ENCODE results near the gene PRDM1. TPM values are rescaled to one million over a fixed set of nuclear protein-coding genes. Genes with fewer than 3 reads are reported as not detected.
A peak's percentile ranks its signal among the peaks of the same experiment; 100 is the strongest.

The PRDM1 gene
- total RNA-seq, 1 experiment from 2014 or later, result 0.84 TPM

GRCh38 chr6:106120006-106120405, 33.9 kb downstream of the PRDM1 start:
- no peaks in the 10 kb centered on the region for H3K9me3 ChIP-seq (replicated peaks)
- no peak overlapping the region for H3K4me3 ChIP-seq
- no peaks in the 10 kb centered on the region for H3K36me3 ChIP-seq
- H3K27me3 ChIP-seq (replicated peaks), result no peaks in the 10 kb centered on the region
- peaks cover 25% of the 10 kb centered on the region for H3K4me1 ChIP-seq (replicated peaks)
- peak overlapping the region; percentile 70 for H3K27ac ChIP-seq
- peak in 1 of 2 experiments; percentile 33 for DNase-seq (ENCODE audit: low read depth in 1 of 2, low spot score in 2 of 2)

DNA sequence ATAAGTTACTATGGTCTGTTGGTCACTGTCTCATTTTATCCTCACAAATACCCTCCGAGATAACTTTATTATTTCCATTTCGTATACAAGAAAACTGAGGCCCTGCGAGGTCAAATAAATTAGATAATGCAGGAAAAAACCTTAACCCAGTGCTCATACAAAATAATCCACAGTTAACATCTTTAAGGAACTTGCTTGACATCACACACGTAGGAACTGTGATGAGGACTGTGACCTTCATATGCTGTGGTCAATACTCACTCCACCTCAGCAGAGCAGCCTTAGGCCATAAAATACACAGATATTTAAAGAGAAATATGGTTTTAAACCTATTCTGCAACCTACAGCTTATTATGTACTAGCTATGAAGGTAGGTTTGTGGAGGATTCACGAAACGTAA, 34.3 kb downstream of the PRDM1 start:
- Histone ChIP-seq H3K27me3 (replicated peaks) (no peaks in the 10 kb centered on the region), H3K36me3 (no peaks in the 10 kb centered on the region), H3K9me3 (replicated peaks) (no peaks in the 10 kb centered on the region), H3K4me3 (no peak overlapping the region), H3K27ac (peak overlapping the region; percentile 70), H3K4me1 (replicated peaks) (peaks cover 25% of the 10 kb centered on the region)
- DNase-seq (ENCODE audit: low read depth in 1 of 2, low spot score in 2 of 2), result no peak

DNA sequence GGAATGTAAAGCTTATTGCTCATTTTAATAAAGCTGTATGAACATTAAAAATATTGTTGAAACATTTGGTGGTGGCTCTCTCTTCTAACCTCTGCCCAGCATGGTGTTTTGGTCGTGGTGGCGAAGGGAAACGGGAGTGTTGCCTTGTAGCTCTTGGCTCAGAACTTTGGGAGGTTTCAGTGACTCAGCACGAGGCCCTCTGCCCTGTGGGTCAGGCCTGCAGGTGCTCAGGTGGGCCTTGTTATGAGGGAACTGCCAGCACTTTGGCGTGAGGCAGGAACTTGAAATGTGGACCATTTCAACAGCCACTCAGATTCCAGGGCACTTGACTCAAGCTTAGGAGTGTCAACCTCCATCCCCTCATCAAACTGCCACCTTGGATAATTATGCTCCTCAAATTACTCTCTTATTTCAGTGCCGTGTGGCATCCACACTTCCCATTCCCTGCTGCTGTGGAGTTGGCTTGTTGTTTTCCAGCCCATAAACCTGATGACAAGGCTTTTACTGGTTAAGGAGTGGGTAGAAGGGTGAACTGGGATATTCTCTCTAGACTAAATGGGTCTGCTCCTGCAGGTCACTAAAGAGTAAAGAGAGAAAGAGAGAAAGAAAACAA, 36.3 kb downstream of the PRDM1 start:
- Histone ChIP-seq H3K27me3 (replicated peaks) (no peaks in the 10 kb centered on the region), H3K27ac (no peak overlapping the region), H3K4me1 (replicated peaks) (peaks cover 22% of the 10 kb centered on the region), H3K9me3 (replicated peaks) (no peaks in the 10 kb centered on the region), H3K36me3 (no peaks in the 10 kb centered on the region), H3K4me3 (no peak overlapping the region)
- no peak for DNase-seq (ENCODE audit: low read depth in 1 of 2, low spot score in 2 of 2)

DNA sequence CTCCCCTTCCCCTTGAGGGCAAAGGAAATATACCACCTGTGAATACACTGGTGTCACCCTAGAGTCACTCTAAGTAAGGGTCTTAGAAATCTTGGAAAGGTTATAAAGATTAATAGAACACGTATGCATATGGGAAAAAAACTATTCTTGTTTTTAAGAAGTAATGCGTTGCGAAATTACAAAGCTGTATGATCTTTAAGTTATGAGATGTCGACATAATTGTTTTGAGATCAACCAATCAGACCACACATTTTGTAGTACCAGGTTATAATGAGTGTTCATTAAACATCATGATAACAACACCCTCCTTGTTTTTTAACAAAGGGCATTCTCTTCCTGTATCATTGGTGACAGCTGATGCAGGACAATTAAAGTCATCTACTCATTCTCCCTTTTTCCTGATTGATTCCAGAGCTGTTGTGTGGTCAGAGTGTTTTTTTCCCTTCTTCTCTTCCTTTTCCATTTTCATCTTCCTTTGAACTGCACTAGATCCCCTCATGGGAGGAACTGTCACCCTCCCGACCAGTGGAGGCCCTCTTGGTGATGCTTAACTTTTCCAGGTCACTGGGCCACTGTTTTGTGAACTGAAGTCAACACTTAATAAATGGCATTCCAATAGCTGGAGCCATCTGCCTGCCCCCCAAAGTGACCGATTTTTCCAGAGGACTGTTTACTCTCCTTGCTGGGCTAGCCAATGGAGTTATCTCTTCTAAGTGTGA, 37.0 kb downstream of the PRDM1 start:
- no peak for DNase-seq (ENCODE audit: low read depth in 1 of 2, low spot score in 2 of 2)
- no peak overlapping the region for H3K4me3 ChIP-seq
- no peaks in the 10 kb centered on the region for H3K36me3 ChIP-seq
- no peak overlapping the region for H3K27ac ChIP-seq
- H3K9me3 ChIP-seq (replicated peaks), result no peaks in the 10 kb centered on the region
- H3K4me1 ChIP-seq (replicated peaks), result peaks cover 22% of the 10 kb centered on the region
- H3K27me3 ChIP-seq (replicated peaks), result no peaks in the 10 kb centered on the region

DNA sequence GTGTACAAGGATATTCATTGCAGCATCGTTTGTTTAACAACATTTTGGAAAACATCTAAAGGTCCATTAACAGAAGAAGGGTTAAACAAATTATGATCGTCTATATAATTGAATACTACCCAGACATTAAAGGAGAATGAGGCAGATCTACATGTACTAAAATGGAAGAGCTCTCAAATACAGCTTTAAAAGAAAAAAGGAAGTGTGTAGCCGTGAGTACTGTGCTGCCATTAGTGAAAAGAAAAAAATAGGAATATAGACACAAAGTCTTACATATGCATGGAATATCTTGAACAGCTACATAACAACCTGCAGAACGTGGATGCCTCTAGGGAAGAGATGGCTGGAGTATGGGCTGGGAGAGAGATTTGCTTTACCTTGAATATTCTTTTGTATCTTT, 37.9 kb downstream of the PRDM1 start:
- H3K27me3 ChIP-seq (replicated peaks), result no peaks in the 10 kb centered on the region
- H3K4me3 ChIP-seq, result no peak overlapping the region
- no peak overlapping the region for H3K27ac ChIP-seq
- H3K9me3 ChIP-seq (replicated peaks), result no peaks in the 10 kb centered on the region
- no peak for DNase-seq (ENCODE audit: low read depth in 1 of 2, low spot score in 2 of 2)
- H3K4me1 ChIP-seq (replicated peaks), result peaks cover 22% of the 10 kb centered on the region
- H3K36me3 ChIP-seq, result no peaks in the 10 kb centered on the region

DNA sequence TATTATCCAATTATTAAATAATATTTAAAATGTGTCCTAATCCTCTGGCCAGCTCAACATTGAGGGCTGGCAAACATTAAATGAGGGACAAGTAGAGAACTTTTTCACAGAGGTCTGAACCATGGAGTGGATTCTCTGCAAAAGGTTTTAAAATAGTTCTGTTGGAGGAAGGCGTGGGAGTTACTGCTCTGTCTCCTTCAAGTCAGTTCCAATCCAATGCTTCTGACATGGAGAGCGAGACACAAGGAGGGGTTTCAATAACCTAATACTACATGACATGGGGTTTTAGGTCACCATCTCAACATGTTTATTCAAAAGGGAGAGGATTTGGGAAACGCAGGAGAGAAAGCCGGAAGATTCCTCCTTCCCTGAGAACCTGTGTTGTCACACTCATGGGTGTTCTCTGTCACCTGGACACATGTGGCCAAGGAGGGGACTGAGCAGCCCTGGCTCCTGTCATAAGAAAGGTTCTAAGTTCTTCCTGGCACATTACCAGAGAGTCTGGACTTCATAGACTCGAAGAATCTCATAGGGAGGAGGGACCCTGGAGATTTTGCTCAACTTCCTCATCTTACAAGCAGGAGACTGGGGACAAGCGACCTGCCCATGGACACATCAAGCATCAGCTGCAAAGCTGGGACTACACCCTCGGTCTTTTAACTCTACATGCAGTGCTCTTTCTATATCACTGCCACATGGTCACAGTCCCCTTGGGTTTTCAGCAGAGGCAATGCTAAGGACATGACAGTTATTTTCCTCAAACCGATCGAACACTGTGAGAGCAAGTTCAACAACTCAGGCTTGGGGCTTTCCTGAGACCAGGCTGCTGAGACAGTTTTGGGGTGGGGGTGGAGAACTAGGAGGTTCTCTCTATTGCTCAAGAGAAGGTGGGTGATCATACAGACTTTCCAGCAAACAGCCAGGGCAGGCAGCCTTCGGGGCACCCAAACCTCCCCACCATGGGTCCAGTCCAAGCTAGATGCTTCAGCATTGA, 38.6 kb downstream of the PRDM1 start:
- DNase-seq (ENCODE audit: low read depth in 1 of 2, low spot score in 2 of 2), result no peak
- Histone ChIP-seq H3K27me3 (replicated peaks) (no peaks in the 10 kb centered on the region), H3K27ac (no peak overlapping the region), H3K36me3 (no peaks in the 10 kb centered on the region), H3K4me1 (replicated peaks) (peaks cover 22% of the 10 kb centered on the region), H3K9me3 (replicated peaks) (no peaks in the 10 kb centered on the region), H3K4me3 (no peak overlapping the region)

DNA sequence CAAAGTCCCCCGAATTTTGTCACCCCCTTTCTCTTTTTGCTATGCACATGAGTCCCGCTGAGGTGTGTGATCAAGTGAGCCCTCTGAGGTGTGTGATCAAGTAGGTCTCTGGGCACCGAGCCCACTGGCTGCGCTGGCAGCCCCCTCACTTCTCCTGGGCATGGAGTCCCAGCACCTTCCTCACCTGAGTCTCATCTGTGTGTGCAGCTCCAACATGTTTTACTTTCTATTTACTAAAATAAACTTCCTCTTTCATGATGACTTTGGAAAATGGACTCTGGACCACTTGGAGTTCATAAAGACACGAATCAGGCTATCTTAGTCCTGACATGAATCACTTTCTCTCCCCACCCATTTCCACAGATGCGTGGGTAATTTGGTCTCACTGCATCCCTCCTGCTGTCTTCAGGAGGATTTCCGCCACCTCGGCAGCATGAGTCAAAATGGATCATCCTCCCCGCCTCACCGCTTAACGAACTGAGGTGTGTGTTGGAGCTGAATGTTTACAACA, 39.8 kb downstream of the PRDM1 start:
- DNase-seq (ENCODE audit: low read depth in 1 of 2, low spot score in 2 of 2), result no peak

DNA sequence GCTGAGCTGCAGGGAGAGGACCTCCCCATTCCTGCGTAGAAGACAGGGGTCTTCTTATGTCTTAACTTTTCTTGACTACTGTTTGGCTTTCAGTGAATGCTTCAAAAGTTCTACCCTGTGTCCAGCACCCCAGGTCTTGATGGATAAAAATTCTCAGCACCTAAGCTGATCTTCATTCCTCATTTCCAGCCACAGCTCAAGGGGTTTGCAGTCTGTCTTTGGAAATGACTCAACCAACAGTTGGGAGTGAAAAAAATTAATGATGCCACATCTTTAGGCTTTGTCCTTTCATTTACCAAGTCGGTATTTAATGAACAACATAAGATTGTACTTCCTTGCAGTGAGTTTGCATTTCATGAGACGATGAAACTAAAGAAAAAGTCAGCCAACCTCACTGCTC, 40.3 kb downstream of the PRDM1 start:
- H3K27me3 ChIP-seq (replicated peaks), result no peaks in the 10 kb centered on the region
- no peaks in the 10 kb centered on the region for H3K36me3 ChIP-seq
- no peaks in the 10 kb centered on the region for H3K9me3 ChIP-seq (replicated peaks)
- H3K4me3 ChIP-seq, result no peak overlapping the region
- peaks cover 22% of the 10 kb centered on the region for H3K4me1 ChIP-seq (replicated peaks)
- H3K27ac ChIP-seq, result no peak overlapping the region
- no peak for DNase-seq (ENCODE audit: low read depth in 1 of 2, low spot score in 2 of 2)

More for the DNA sequence above, 39.8 kb downstream of the PRDM1 start:
- H3K27ac ChIP-seq, result no peak overlapping the region
- H3K27me3 ChIP-seq (replicated peaks), result no peaks in the 10 kb centered on the region
- H3K4me1 ChIP-seq (replicated peaks), result peaks cover 22% of the 10 kb centered on the region
- no peaks in the 10 kb centered on the region for H3K9me3 ChIP-seq (replicated peaks)
- no peak overlapping the region for H3K4me3 ChIP-seq
- H3K36me3 ChIP-seq, result no peaks in the 10 kb centered on the region

GRCh38 chr6:106128981-106129781, 43.0 kb downstream of the PRDM1 start:
- H3K4me1 ChIP-seq (replicated peaks), result peaks cover 22% of the 10 kb centered on the region
- no peaks in the 10 kb centered on the region for H3K36me3 ChIP-seq
- H3K4me3 ChIP-seq, result 0 out of 2 replicates have a peak overlapping the region, but pooled peaks have one; percentile 0
- H3K27me3 ChIP-seq (replicated peaks), result no peaks in the 10 kb centered on the region
- no peaks in the 10 kb centered on the region for H3K9me3 ChIP-seq (replicated peaks)
- peak overlapping the region; percentile 71 for H3K27ac ChIP-seq
- peak in 1 of 2 experiments; percentile 65 for DNase-seq (ENCODE audit: low read depth in 1 of 2, low spot score in 2 of 2)

- Histone ChIP-seq H3K4me1 (replicated peaks) (peaks cover 36% of the 10 kb centered on the region), H3K27me3 (replicated peaks) (no peaks in the 10 kb centered on the region), H3K36me3 (no peaks in the 10 kb centered on the region), H3K9me3 (replicated peaks) (peaks cover 3% of the 10 kb centered on the region; the same call in 1 of the 2 replicates), H3K27ac (no peak overlapping the region), H3K4me3 (no peak overlapping the region)
- no peak for DNase-seq (ENCODE audit: low read depth in 1 of 2, low spot score in 2 of 2)
These were observed 46.1 kb downstream of the PRDM1 start for GRCh38 chr6:106132153-106132698.

- Histone ChIP-seq H3K4me3 (no peak overlapping the region), H3K27me3 (replicated peaks) (no peaks in the 10 kb centered on the region), H3K36me3 (no peaks in the 10 kb centered on the region), H3K9me3 (replicated peaks) (peaks cover 3% of the 10 kb centered on the region; the same call in 1 of the 2 replicates), H3K4me1 (replicated peaks) (peaks cover 36% of the 10 kb centered on the region), H3K27ac (no peak overlapping the region)
- DNase-seq (ENCODE audit: low read depth in 1 of 2, low spot score in 2 of 2), result no peak
These were observed 46.9 kb downstream of the PRDM1 start for GRCh38 chr6:106133040-106133439.

GRCh38 chr6:106134087-106134770, 48.1 kb downstream of the PRDM1 start:
- Histone ChIP-seq H3K27ac (peak overlapping the region; percentile 64; the same call in 1 of the 2 replicates), H3K4me1 (replicated peaks) (peaks cover 31% of the 10 kb centered on the region), H3K27me3 (replicated peaks) (no peaks in the 10 kb centered on the region), H3K4me3 (no peak overlapping the region), H3K9me3 (replicated peaks) (peaks cover 3% of the 10 kb centered on the region; the same call in 1 of the 2 replicates), H3K36me3 (no peaks in the 10 kb centered on the region)
- no peak for DNase-seq (ENCODE audit: low read depth in 1 of 2, low spot score in 2 of 2)

Data from SJSA1 (cell line).